PC-9 (cell line): ENCODE measurements around the gene APOL2. TPM values are rescaled to one million over a fixed set of nuclear protein-coding genes. Genes with fewer than 3 reads are reported as not detected.

Experiments
- BruUV-seq: library from RNA; stranded (reverse); fragments of 400-500 nt; replicated peaks from 2 replicates; lab custom pipeline; 2021; lab: Mats Ljungman, UMichigan
- CTCF ChIA-PET: fragments of 300-600 bp; sonication (Branson Sonifier 250); formaldehyde crosslinking; loops from one replicate; lab custom pipeline; 2022; ENCODE audit warnings: antibody characterized with exemption; lab: Charles Lee
- POLR2A ChIA-PET: fragments of 300-600 bp; sonication (Branson Sonifier 250); formaldehyde crosslinking; loops from one replicate; lab custom pipeline; 2022; ENCODE audit warnings: antibody characterized with exemption; ENCODE audit not compliant: unreplicated experiment; lab: Charles Lee
- DNase-seq, 2 experiments: peaks; one replicate each; pipeline versions ENCODE4 v3.0.0 to v3.0.0-alpha.2; 2015 to 2022; ENCODE audit warnings: mixed read lengths in 1 of 2
- H2AFZ ChIP-seq: fragments of 200-600 bp; sonication (generic); 2 replicates; pipeline ENCODE4 v1.8.1; 2017; ENCODE audit warnings: antibody characterized with exemption
- H3F3A ChIP-seq: fragments of 200-600 bp; sonication (generic); 2 replicates; pipeline ENCODE4 v1.8.1; 2017; ENCODE audit warnings: antibody characterized with exemption, mild to moderate bottlenecking, low read depth; ENCODE audit not compliant: insufficient read depth
- H3K27ac ChIP-seq: fragments of 200-600 bp; sonication (generic); 2 replicates; pipeline ENCODE4 v1.6.1; 2016; ENCODE audit warnings: mixed run types
- H3K27me3 ChIP-seq: fragments of 200-600 bp; sonication (generic); 2 replicates; pipeline ENCODE4 v1.6.1; 2016; ENCODE audit warnings: low read depth, mixed run types; ENCODE audit not compliant: insufficient read depth
- H3K36me3 ChIP-seq: fragments of 200-600 bp; sonication (generic); 2 replicates; pipeline ENCODE4 v1.6.1; 2016; ENCODE audit warnings: low read depth, mixed run types
- H3K4me1 ChIP-seq: fragments of 200-600 bp; sonication (generic); replicated peaks from 2 replicates; pipeline ENCODE4 v1.6.1; 2016; ENCODE audit warnings: mixed run types; ENCODE audit not compliant: insufficient read depth
- H3K4me2 ChIP-seq: fragments of 200-600 bp; sonication (generic); 2 replicates; pipeline ENCODE4 v1.6.1; 2017; ENCODE audit warnings: mixed run types
- H3K4me3 ChIP-seq: fragments of 200-600 bp; sonication (generic); 2 replicates; pipeline ENCODE4 v1.6.1; 2016; ENCODE audit warnings: mixed run types
- H3K79me2 ChIP-seq: fragments of 200-600 bp; sonication (generic); 2 replicates; pipeline ENCODE4 v1.6.1; 2017; ENCODE audit warnings: low read depth, mixed run types
- H3K9me2 ChIP-seq: fragments of 200-600 bp; sonication (generic); 2 replicates; pipeline ENCODE4 v1.8.1; 2017; ENCODE audit warnings: mild to moderate bottlenecking; ENCODE audit not compliant: insufficient read depth
- H3K9me3 ChIP-seq: fragments of 200-600 bp; sonication (generic); 2 replicates; pipeline ENCODE4 v1.8.1; 2016; ENCODE audit warnings: low read depth; ENCODE audit not compliant: insufficient read depth
- H4K20me1 ChIP-seq: fragments of 200-600 bp; sonication (generic); 2 replicates; pipeline ENCODE4 v1.8.1; 2017; ENCODE audit not compliant: insufficient read depth
- EZH2 ChIP-seq: fragments of 200-600 bp; sonication (generic); IDR thresholded peaks from 2 replicates; pipeline ENCODE4 v1.8.0; 2017; ENCODE audit warnings: antibody characterized with exemption, low read depth
- intact Hi-C: fragments of 100-400 bp; cut with micrococcal nuclease; formaldehyde crosslinking; loops from one replicate; pipeline ENCODE4 v1.10.0; 2022; ENCODE audit not compliant: unreplicated experiment
- total RNA-seq: library from RNA; stranded (reverse); gene quantifications from 2 replicates; pipeline ENCODE4 v1.2.3, GENCODE V29; 2021
- TF ChIP-seq, protein P1 (sequence below): fragments of 200-600 bp; sonication (generic); conservative IDR thresholded peaks from 2 replicates; pipeline ENCODE4 v1.6.1; 2017; ENCODE audit warnings: mixed run types, antibody characterized with exemption, mild to moderate bottlenecking, moderate library complexity

The APOL2 gene
- total RNA-seq, 1 experiment from 2014 or later = 27.4 TPM

DNA sequence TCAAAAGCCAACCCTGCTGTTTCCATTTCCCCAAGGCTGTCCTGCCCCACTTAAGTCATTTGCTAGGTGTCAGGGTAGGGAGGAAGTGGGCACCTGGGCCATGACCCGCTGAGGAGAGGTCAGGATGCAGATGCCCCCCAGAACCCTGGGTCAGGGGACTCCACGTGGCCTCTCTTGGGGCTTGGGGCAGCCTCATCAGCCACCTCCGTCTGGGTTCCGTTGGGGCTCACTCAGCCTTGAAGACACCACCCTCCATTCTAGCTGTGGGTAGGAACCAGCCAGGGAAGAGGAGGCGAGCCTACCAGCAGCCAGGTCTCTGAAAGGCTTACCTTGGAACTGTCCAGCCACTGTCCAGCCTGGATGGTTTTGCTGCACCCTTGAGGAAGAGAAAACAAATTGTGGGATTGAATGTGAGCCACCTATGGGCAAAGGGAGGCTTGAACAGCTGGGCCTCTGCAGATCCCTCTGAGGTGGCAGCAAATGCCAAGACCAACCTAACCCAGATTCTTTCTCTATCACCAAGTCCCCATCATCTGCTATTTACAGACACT is 40.3 kb downstream of the APOL2 start:
- intact Hi-C loops = loop anchor here (5.0 kb wide), 1 partner anchor 78 kb away; no protein-coding TSS in a partner anchor
- Histone ChIP-seq H3F3A (peaks cover 17% of the 10 kb centered on the region; the same call in 1 of the 2 replicates), H3K4me1 (peaks cover 15% of the 10 kb centered on the region), H3K4me3 (no peak overlapping the region), H3K27me3 (no peaks in the 10 kb centered on the region), H3K36me3 (no peaks in the 10 kb centered on the region), H4K20me1 (no peaks in the 10 kb centered on the region), H3K4me2 (no peak overlapping the region), H3K27ac (no peak overlapping the region), H2AFZ (no peak overlapping the region), H3K9me2 (no peaks in the 10 kb centered on the region), H3K9me3 (no peaks in the 10 kb centered on the region), H3K79me2 (no peaks in the 10 kb centered on the region)
- DNase-seq = peak in 1 of 2 experiments; percentile 41
- POLR2A ChIA-PET = no interaction called here
- BruUV-seq = no TSS peak
- CTCF ChIA-PET = no interaction called here
- no peak for TF ChIP-seq EZH2
- TF ChIP-seq, protein P1, sequence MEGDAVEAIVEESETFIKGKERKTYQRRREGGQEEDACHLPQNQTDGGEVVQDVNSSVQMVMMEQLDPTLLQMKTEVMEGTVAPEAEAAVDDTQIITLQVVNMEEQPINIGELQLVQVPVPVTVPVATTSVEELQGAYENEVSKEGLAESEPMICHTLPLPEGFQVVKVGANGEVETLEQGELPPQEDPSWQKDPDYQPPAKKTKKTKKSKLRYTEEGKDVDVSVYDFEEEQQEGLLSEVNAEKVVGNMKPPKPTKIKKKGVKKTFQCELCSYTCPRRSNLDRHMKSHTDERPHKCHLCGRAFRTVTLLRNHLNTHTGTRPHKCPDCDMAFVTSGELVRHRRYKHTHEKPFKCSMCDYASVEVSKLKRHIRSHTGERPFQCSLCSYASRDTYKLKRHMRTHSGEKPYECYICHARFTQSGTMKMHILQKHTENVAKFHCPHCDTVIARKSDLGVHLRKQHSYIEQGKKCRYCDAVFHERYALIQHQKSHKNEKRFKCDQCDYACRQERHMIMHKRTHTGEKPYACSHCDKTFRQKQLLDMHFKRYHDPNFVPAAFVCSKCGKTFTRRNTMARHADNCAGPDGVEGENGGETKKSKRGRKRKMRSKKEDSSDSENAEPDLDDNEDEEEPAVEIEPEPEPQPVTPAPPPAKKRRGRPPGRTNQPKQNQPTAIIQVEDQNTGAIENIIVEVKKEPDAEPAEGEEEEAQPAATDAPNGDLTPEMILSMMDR = no peak

DNA sequence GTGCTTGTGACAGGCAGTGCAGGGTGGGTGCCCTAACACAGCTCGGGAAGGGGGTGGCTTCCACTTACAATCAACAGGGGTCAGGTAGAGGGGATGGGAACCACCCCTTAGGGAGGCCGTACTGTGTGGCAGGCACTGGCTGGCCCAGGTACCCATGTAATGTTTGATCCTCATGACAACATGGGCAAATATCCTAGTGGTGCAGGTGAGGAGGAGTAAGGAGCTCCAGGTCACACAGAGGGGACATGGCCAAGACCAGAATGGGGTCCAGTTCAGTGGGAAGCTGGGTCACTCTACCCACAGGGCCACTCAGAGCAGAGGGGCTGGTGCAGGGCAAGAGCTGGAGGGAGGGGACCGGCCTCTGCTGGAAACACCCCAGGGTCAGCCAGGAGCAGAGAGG is 40.8 kb downstream of the APOL2 start:
- H3K79me2 ChIP-seq = no peaks in the 10 kb centered on the region
- H3K27ac ChIP-seq = no peak overlapping the region
- H3K9me2 ChIP-seq = no peaks in the 10 kb centered on the region
- DNase-seq = no peak
- H4K20me1 ChIP-seq = no peaks in the 10 kb centered on the region
- POLR2A ChIA-PET = no interaction called here
- peaks cover 14% of the 10 kb centered on the region; the same call in 1 of the 2 replicates for H3F3A ChIP-seq
- no peaks in the 10 kb centered on the region for H3K27me3 ChIP-seq
- no peak for TF ChIP-seq EZH2
- TF ChIP-seq, protein P1 = no peak
- H2AFZ ChIP-seq = no peak overlapping the region
- peaks cover 10% of the 10 kb centered on the region for H3K4me1 ChIP-seq
- H3K36me3 ChIP-seq = no peaks in the 10 kb centered on the region
- CTCF ChIA-PET = no interaction called here
- H3K4me2 ChIP-seq = no peak overlapping the region
- no peaks in the 10 kb centered on the region for H3K9me3 ChIP-seq
- no TSS peak for BruUV-seq
- no peak overlapping the region for H3K4me3 ChIP-seq
- intact Hi-C loops = loop anchor here (5.0 kb wide), 1 partner anchor 79 kb away; no protein-coding TSS in a partner anchor

DNA sequence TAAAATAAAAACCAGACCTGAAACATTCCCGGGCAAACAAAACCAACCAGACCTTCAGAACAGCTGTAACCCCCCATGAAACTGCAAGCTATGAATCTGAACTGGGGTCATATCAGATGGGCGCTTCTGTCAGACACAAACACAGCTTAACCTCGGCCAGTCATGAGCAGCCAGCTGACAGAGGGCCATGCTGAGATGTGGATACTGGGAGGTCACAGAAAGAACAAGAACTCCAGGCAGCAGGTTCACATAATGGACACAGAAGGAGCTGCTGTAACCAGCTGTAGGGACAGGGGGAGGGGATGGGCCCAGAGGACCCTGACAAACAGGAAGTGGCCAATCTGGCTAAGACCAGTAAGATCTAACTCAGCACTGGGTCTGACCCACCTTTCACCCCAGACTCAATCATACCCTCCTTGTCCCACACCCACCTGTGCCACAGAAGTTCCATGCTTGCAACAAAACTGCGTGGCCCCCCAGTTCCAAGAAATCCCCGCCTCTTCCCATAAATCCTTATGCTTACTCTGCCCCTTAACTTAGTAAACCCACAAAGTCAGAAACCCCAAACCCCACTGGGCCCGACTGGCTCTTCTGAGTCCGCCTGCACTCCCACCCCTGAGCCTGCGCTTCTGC is 41.7 kb downstream of the APOL2 start:
- H3K4me1 ChIP-seq = peaks cover under 1% of the 10 kb centered on the region
- intact Hi-C loops = loop anchor here (5.0 kb wide), 1 partner anchor 80 kb away; no protein-coding TSS in a partner anchor
- ChIA-PET POLR2A (no interaction called here), CTCF (interaction anchor here (0.6 kb wide), 1 partner anchor 44 kb away, joined by 15 read pairs; no protein-coding TSS in a partner anchor)
- no peak overlapping the region for H3K4me2 ChIP-seq
- no peaks in the 10 kb centered on the region for H3K9me2 ChIP-seq
- no peaks in the 10 kb centered on the region for H3K79me2 ChIP-seq
- H3K27me3 ChIP-seq = peaks cover 3% of the 10 kb centered on the region; the same call in 1 of the 2 replicates
- H3K4me3 ChIP-seq = no peak overlapping the region
- H3K27ac ChIP-seq = no peak overlapping the region
- no peak for DNase-seq
- H3K9me3 ChIP-seq = no peaks in the 10 kb centered on the region
- peaks cover 5% of the 10 kb centered on the region; the same call in 1 of the 2 replicates for H3F3A ChIP-seq
- no peaks in the 10 kb centered on the region for H4K20me1 ChIP-seq
- H2AFZ ChIP-seq = no peak overlapping the region
- H3K36me3 ChIP-seq = no peaks in the 10 kb centered on the region
- TF ChIP-seq EZH2 = no peak
- BruUV-seq = no TSS peak
